ENCODE measurements around the gene ITGB7.
"Not testable (repeated sequence)": the region's sequence is repeated elsewhere in the genome, so short reads cannot be mapped to it uniquely, and the experiment has no call there.

ITGB7 gene

DNA sequence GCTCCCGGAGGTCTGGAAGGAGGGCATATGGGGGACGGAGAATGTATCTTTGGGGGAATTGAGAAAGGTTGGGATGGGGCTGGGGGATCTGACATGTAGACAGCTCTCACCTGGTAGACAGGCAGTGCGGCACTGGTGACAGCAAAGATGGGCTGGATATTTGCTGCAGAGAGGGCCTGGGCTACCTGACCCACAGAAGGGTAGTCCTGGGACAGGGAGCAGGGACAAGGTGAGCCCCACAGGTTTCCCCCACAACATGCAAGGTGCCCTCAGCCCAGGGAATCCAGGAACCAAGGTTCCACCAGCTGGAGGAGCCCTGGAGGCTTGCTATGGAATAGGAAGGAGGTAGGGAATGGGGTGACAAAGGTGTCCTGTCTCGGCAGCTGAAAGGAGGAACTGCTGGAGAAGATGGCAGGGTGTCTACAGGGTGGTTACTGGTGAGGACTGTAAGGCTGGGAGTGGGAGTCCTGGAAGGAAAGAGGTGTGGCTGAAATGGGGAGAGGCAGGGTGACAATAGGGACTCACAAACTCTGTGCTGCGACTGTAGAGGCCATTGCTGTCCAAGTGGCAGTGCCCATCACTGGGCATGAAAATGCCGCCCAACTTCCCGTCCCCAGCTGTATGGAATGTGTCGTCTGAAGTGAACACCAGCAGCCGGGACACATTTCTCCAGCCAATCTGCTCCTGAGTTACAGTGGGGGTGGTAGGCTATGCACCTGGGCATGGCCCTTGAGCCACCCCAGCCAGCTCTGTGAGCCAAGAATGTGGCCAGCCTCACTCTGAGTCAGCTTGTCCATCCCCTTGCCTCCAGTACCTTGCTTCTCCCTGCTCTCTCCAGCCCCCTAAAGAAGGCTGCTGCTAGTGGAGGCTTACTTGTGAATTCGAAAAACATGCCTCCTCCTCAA, 11.3 kb downstream of the ITGB7 start:
- no peak for FAIRE-seq

DNA sequence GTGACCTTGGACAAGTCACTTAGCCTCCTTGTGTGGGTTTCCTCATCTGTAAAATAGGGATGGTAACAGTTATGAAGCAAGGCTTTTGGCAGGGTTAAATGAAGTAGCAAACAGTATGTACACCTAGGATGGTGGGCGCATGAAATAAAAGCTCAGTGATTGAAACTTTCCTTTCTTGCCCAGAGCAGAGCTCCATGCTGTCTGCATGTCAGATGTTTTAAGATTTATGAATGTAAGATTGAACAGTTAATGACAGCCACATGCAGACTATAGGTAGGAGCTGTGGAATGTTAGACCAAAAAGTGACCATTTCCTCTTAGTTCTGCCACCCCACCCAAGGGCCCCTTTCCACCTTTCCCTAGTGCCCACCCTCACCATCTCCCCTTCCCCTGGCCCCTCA, 12.1 kb downstream of the ITGB7 start:
- no peak for FAIRE-seq

DNA sequence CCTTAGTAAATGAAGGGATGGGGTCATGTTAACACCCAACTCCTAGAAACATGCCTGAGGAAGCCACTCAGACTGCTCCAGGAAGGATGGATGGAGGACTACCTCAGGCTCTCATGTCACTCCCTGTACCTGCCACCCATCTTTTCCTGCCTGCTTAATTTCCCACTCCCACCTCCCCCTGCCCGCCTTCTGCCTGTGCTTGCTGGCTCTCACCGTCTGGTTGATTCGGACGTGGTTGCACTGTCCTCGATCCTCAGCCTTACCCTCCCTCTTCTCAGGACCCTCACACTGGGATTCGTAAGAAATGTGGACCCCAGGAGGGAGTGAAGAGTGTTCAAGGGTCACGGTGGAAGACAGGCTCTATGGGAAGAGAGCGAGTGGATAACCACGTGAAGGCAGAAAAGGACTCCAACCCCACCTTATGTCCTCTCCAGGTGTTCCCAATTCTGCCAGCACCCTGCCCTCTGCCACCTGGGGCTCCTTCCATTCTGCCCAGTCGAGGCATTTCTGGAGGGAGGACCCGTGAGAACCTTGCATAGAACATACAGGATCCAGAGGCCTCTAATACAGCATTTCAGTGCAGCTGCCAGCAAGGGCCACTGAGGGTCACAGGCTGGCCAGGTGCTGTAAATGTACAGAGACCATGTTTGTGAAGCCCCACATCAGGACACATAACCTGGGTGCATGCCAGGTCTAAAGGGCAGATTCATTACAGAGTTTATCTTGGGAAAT, 12.9 kb downstream of the ITGB7 start:
- no peak for FAIRE-seq

DNA sequence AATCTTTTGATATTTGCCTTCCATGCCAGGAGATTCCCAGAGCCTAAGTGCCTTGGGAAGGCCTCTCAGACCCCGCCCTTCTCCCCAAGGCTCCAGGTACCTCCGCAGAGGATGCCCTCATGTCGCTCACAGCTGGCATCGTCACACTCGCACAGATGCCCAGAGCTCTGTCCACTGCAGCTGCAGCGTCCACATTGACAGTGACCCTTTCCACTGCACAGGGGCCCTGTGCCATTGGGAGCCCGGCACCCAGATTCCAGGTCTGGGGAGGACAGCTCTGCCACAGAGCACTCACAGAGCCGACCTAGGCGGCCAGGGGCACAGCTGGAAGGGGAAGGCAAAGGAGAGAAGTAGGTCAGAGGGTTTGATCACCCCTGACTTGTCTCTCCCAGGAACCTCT, 14.0 kb downstream of the ITGB7 start:
- FAIRE-seq, result no peak

DNA sequence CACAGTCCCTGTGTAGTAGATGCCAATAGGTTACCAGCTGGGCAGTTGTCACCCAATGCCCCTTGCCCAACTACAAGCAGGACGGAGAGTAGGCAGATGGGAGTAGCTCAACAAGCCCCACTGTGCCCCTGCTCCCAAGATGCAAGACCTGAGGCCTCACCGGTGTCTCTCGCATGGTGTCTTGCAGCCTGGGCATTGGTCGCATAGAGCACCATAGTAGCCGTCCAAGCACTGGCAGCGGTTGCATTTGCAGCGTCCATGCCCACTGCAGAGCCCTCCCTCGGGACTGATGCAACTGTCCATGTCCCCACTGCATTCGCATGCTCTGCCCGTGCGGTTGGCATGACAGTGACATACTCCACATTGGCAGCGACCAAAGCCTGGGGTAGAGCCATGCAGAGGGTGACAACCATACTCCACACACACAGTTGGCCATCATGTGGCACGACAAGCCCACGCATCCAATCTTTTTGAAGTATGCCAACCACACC, 14.5 kb downstream of the ITGB7 start:
- no peak for FAIRE-seq

DNA sequence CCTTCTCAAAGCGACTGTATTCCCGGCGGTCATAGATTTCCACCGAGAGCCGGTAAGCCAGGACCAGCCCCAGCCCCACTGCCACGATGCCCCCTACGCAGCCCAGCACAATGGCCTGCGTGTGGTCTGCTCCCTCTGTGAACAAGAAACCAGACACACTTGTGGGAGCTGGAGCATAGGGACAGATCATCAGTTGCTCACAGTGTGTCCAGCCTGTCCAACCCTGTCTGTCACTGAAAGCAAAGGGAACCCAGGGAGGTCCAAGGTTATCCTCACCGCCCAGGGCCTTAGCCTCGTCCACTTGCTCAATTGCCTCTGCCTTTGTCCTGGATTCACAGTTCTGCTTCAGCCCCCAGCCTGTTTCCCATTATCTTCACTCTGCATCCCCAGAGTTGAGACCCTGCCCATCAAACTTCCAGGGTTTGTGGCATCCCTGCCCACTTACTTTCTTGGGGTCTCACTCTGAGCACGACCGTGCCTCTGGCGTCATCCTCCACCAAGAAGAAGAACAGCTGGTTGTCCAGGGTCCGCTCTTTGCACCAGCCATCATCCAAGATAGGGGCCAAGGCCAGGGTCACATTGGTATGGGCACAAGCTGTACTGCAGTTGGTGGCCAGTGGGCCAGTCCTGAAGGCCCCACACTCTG, 15.0 kb downstream of the ITGB7 start:
- no peak for FAIRE-seq

DNA sequence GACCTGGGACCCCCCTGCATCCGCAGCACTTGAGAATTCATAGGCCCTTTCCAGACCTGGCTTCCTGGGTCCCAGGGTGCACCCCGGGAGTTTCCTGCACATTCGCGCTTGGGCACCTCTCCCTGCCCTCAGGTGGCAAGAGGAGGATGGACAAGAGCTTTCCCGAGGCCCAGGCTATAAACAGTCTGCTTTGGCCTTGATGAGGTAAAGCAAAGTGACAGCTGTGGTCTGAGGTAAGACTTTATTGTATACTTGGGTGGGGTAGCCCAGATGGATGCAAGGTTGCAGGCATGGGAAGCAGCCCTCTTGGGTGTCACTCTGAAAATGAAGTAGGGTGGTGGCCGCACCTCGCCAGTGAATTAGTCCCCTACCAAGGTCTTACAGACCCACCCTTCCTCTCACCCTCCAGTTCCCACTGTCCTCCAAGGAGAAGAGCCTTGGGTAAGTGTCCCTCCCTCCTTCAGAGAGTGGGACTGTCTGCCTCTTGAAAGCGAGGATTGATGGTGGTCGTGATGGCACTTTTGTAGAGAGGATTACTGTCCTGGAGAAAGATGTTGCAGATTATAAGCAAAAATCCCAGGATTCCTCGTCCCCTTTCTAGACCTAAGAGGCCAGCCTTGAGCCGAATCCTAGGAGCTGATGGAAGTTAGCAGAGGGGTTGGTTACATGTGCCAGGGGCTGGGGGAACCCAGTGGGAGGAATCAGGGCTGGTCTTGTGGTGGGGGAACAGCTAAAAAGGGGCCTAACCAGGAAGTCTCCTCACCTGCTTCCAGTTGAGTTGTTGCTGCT, 15.8 kb downstream of the ITGB7 start:
- FAIRE-seq, result no peak

DNA sequence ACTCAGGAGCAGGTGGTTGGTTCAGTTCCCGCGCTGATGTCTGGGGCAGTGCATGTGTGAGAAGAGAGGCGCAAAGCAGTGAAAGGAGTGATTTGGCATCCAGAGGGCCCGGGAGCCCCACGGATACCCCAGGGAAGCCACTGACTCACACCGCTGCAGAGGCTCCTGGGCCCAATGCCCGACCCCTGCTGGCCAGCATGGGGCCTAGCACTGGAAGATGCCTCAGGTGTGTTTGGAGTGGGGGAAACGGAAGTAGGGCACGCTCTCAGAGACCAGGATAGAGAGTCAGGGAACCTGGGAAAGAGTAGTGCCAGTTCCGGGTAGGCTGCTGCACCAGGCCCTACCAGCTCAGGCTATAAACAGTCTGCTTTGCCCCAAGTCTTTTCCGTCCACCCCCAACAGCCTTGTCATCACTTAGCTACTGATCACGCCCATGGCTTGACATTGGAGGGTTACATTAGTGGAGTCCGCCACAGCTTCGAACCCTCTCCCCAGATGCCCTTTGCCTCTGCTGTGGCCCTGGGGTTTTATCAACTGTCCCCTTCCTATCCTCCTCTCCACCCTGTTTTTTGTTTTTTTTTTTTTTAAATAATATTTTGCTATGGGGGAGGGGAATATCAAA, 16.8 kb downstream of the ITGB7 start:
- no peak for FAIRE-seq

DNA sequence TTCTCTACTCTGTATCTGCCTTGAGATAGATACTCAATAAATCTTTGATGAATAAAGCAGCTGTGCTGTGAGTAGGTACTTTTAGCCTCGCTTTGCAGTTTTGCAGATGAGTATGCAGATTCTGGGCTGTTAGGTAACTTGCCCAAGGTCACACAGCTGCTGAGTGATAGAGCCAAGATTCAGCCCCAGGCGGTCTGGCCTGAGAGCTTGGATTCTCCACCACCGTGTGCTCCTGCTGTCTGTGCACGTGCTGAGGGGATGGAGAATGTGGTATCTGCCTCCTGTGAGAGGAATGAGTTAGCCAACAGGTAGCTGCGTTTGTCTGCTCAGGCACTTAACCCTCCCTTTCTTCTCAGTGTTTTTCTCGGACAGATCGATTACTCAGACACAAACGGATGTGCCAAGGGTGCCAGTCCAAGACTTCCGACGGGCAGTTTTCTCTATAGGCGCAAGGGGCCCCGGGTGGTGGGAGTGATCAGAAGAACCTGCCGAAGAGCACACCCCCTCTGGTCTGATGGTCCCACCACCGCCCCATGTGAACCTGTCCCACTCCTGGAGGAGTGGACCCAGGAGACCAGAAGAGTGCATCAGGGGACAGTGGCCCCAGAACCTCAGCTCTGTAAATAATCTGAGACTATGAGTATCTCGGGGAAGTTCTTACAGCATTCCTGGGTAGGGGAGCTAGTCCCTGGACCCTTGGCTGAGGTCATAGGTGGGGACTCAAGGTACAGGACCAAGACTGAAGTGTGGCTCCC, 19.7 kb downstream of the ITGB7 start:
- no peak for FAIRE-seq

DNA sequence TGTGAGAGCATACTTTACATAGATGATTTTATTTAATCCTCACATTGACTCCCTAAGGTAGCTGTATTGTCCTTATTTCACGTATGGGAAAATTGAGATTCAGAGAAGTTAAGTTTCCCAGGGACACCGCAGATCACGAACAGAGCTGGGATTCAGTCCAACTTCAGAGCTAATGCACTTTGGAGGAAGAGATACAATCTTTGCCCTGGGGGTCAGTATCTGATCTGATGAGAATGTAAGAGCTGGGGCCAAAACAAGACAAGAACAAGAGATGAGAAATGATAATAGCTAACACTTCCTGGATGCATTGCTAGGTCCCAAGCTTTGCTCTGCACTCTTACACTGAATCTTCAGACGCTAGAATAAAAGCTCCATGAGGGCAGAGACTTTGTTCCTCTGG, 20.3 kb downstream of the ITGB7 start:
- no peak for FAIRE-seq

DNA sequence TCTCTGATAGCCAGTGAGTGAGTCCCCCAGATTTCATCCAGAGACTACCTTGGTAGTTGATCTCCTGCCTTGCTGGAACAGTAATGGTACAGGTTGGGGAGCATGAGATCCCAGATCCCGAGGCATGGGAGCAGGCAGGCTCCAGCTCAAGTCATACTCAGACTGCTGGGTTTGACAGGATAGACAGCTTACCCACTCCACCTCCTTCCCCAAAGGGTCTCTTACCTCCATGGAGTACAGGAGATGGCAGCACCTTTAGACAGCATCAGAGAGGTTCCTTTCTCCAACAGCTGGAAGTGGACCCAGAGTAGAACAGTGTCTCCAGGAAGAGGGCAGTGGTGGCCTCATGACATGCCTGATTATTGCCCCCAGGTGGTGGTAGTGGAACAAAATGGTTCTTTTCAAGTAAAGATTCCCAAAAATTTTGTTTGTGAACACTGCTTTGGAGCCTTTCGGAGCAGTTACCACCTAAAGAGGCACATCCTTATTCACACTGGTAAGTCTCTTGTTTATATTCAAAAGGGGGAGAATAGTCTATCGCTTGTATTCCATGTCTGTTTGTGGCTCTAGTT, 21.4 kb downstream of the ITGB7 start:
- no peak for FAIRE-seq

DNA sequence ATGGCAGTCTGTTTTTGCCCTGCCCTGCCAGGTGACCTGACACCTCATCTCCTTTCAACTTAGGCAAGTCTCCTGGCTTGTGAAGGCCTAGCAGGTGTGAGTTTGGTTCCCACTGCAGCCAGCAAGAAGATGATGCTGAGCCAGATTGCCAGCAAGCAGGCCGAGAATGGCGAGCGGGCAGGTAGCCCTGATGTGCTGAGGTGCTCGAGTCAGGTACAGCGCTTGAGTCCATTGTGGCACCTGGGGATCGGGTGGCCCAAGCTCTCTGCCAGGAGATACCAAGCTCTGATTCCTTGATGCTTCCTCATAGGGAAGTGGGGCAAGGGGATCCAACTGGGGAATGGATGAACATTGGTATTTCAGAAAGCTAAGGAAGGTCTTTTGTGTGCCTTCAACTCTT, 22.2 kb downstream of the ITGB7 start:
- FAIRE-seq, result no peak

DNA sequence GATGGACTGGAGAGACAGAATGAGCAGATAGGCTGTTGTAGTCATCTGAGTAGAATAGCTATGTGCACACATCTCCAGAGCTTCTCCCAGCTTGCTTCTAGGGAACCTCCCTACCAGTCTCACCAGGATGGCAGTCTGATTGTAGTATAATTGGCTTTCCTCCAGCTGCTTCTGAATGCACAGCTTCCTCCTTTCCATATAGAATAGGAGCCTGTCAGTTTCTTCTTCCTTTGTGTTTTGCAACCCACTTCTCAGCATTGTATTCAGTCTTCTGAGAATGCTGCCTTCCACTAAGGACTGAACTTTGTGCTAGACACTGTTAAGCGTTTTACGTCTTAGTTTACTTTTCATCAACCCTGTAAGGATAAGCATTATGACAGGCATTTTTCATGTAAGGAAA, 24.1 kb downstream of the ITGB7 start:
- FAIRE-seq, result no peak

DNA sequence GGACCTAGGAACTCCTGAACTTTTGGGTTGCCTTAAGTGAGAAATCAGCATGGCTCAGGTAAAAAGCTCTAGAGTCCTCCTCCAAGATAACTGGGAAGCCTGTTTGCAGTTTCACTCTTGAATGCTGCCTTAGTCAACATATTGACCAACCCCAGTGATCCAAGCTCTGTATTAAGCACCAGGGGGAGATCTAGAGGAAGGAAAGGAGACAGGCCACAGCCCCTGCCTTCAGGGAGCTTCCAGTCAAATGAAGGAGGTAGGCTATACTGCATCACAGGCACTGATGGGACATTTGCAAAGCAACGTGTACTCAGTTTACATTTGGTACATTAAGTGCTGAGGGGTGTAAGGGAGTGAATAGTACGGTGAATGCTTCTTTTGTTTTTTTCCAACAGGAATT, 25.1 kb downstream of the ITGB7 start:
- FAIRE-seq, result no peak

DNA sequence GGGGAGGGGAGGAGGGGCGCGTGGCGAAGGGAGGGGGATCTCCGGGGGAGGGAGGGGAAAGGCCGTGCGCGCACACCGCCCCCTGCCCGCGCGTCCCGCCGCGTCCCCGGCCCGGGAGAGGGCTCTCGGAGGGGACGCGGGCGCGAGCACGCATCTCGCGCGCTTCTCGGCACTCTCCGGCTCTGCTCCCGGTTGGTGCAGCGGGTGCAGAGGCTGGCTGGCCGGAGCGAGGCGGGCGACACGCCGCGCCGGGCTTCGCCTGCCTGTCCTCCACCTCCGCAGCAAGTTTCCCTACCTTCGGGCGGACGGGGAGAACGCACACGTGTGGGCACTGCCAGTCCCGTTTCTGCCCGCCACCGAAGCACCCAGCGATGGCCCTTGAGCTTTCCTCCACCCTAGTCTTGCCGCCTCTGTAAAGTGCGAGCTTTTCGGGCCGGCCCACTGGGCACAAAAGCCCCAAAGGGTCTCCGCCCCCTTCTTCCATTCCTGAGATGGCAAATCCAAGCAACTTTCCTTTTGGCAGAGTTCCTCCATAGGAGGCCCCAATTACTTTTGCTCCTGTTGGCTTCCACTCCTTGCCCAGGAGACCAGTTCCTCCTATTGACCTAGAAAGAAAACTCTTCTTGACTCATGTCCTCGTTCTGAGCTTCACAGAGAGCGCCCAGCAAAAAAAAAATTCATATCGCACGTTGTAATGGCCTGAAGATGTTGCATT, 26.0 kb downstream of the ITGB7 start:
- FAIRE-seq, result no peak

DNA sequence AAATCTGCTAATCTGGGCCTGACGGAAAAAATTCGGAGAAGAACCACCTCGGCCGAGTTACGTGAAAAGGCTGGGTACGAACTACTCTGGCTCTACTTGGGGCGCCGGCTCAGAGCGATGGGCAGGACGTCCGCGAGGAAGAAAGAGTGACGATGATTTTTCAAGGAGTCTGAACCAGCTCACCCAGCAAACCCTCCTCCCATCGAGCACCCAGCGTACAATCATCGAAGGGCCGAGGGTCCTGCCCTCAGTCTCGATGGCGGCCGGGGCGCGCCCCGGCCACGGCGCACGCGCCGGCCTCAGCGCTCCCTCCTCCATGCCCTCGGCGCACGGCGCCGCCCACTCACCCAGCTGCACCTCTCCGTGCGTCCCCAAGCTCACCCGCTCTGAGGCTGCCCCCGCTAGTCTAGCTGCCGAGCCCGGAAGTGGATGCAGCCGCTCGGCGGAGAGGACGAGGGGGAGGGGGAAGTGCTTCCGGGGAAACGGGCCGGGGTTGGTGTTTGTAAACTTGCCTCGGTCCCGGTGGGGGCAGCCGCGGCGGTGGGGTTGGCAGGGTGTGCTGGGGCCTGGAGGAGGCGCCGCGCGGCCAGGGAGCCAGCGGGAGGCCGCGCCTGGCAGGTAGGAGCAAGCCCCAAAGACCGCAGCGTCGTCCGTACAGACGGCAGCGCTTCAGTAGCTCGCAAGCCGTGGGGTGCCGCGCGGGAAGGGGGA, 26.7 kb downstream of the ITGB7 start, which contains the start of the genes CSAD and ZNF740:
Gene CSAD (minus strand): TSS at position 706 of the 711 bp plus-strand sequence. CDS start 7,455 bp downstream, outside the sequence.
Gene ZNF740 (plus strand): TSS at position 503 of the 711 bp plus-strand sequence. CDS start 1,262 bp downstream, outside the sequence.
- no peak for FAIRE-seq

DNA sequence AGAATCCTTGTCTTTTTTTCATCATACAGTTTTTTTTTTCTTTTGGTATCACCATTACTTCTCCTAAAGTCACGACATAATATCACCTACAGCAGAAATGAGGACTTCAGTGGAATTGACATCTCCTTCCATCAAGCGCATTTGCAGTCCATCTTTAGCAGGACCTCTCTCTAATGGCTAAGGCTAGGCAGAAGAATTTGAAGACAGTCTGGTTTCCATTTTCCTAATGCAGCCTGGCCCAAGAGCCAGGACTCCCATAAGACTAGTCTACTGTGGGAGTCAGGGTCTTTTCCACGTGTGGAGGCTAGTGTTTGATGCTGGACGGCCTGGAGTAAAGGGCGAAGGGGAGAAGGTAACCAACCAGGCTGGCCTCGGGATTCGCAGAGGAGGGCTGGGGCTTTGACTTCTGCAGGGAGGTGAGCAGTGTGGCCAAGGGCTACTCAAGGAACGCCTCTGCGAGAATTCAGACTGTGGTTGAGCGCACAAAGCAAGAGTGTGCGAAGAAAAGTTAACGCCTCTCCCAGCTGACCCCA, 27.3 kb downstream of the ITGB7 start:
- FAIRE-seq, result no peak

DNA sequence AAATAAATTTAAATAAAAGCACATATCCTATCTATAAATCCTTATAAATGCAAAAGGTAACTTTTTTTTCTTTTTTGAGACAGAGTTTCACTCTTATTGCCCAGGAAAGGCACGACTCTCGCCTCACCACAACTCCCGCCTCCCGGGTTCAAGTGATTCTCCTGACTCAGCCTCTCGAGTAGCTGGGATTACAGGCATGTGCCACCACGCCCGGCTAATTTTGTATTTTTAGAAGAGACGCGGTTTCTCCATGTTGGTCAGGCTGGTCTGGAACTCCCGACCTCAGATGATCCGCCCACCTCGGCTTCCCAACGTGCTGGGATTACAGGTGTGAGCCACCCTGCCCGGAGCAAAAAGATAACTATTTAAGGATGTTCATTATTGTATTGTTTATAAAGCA, 28.2 kb downstream of the ITGB7 start:
- not testable (repeated sequence) for FAIRE-seq

DNA sequence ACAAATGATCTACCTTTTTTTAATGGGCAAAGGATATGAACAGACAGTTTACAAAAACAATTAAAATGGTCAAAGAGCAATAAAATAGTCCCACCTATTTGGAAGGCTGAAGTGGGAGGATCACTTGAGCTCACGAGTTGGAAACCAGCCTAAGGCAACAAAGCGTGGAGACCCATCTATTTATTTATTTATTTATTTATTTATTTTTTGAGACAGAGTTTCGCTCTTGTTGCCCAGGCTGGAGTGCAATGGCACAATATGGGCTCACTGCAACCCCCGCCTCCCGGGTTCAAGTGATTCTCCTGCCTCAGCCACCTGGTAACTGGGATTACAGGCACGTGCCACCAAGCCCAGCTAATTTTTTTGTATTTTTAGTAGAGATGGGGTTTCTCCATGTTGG, 29.6 kb downstream of the ITGB7 start:
- FAIRE-seq, result not testable (repeated sequence)
